Endothelial cell of umbilical vein (primary cell): ENCODE results near the gene RGS1. TPM values are rescaled to one million over a fixed set of nuclear protein-coding genes. Genes with fewer than 3 reads are reported as not detected.

Experiments
- BruUV-seq: library from RNA; stranded (reverse); fragments of 400-500 nt; replicated peaks from 2 replicates; lab custom pipeline; 2021; lab: Mats Ljungman, UMichigan
- CTCF ChIA-PET: fragments of 300-600, 350-600 bp; sonication (Branson Sonifier 250); formaldehyde crosslinking; loops from one replicate; lab custom pipeline; 2021; ENCODE audit warnings: antibody characterized with exemption, inconsistent platforms; lab: Charles Lee
- POLR2A ChIA-PET: fragments of 300-600, 350-600 bp; sonication (Branson Sonifier 250); formaldehyde crosslinking; loops from one replicate; lab custom pipeline; 2021; ENCODE audit warnings: antibody characterized with exemption, inconsistent platforms; lab: Charles Lee
- DNase-seq: peaks from one replicate; pipeline ENCODE4 v3.0.0-alpha.2; 2011; ENCODE audit warnings: low read depth, low spot score
- FAIRE-seq: peaks from 2 replicates; lab custom pipeline; 2011; peaks lifted over from hg19 to GRCh38; lab: Jason Lieb, UNC
- H2AFZ ChIP-seq: 2 replicates; pipeline ENCODE4 v1.6.0; 2012; ENCODE audit warnings: low read depth, low read length, control low read depth, inconsistent platforms
- H3K27ac ChIP-seq: 2 replicates; pipeline ENCODE4 v1.5.1; 2011; ENCODE audit warnings: low read depth, mild to moderate bottlenecking, control low read depth, low read length, moderate library complexity; ENCODE audit not compliant: insufficient read depth
- H3K27me3 ChIP-seq, 2 experiments: 2 replicates each; pipeline versions ENCODE4 v1.6.0 to v1.6.1; 2011; ENCODE audit warnings: low read length in 2 of 2, mixed read lengths in 1 of 2; ENCODE audit not compliant: control insufficient read depth in 2 of 2, insufficient read depth in 2 of 2
- H3K36me3 ChIP-seq, 2 experiments: 2 replicates in 1 of 2; 3 replicates in 1 of 2; pipeline ENCODE4 v1.5.1; 2011; ENCODE audit warnings: low read length in 2 of 2, mild to moderate bottlenecking in 1 of 2, moderate library complexity in 1 of 2; ENCODE audit not compliant: control insufficient read depth in 2 of 2, insufficient read depth in 2 of 2; ENCODE audit errors: extremely low read depth in 1 of 2
- H3K4me1 ChIP-seq: 3 replicates; pipeline ENCODE4 v1.5.1; 2011; ENCODE audit warnings: mild to moderate bottlenecking, low read length; ENCODE audit not compliant: control insufficient read depth, insufficient read depth; ENCODE audit errors: extremely low read depth
- H3K4me2 ChIP-seq: 2 replicates; pipeline ENCODE4 v1.6.1; 2011; ENCODE audit warnings: low read length, control low read depth, mixed read lengths; ENCODE audit not compliant: insufficient read depth
- H3K4me3 ChIP-seq, 3 experiments: fragments of 200-600 bp in 1 of 3; sonication (generic), shearing (Covaris generic) in 1 of 3; replicated peaks in 1 of 3; 2 replicates each; pipeline ENCODE4 v1.5.1; 2011 to 2016; ENCODE audit warnings: control low read depth in 3 of 3, low read length in 3 of 3, mild to moderate bottlenecking in 2 of 3, inconsistent platforms in 1 of 3, low read depth in 1 of 3, moderate library complexity in 1 of 3; ENCODE audit not compliant: insufficient read depth in 1 of 3
- H3K79me2 ChIP-seq: 2 replicates; pipeline ENCODE4 v1.6.0; 2012; ENCODE audit warnings: low read length, inconsistent platforms; ENCODE audit not compliant: control insufficient read depth, insufficient read depth
- H3K9ac ChIP-seq: replicated peaks from 2 replicates; pipeline ENCODE3; 2011; ENCODE audit warnings: low read length, control low read depth; ENCODE audit not compliant: insufficient read depth; ENCODE audit errors: extremely low read depth
- H3K9me1 ChIP-seq: replicated peaks from 3 replicates; pipeline ENCODE4 v1.6.0; 2011; ENCODE audit warnings: mild to moderate bottlenecking, low read length; ENCODE audit not compliant: control insufficient read depth, insufficient read depth; ENCODE audit errors: extremely low read depth
- H3K9me3 ChIP-seq: replicated peaks from 2 replicates; pipeline ENCODE4 v1.5.1; 2012; ENCODE audit warnings: low read length, inconsistent platforms; ENCODE audit not compliant: control insufficient read depth, insufficient read depth
- H4K20me1 ChIP-seq: replicated peaks from 2 replicates; pipeline ENCODE3; 2011; ENCODE audit warnings: mild to moderate bottlenecking, low read length; ENCODE audit not compliant: control insufficient read depth, insufficient read depth; ENCODE audit errors: extremely low read depth
- CTCF ChIP-seq, 2 donors: IDR thresholded peaks; 1 replicate in 1 of 2; 2 replicates in 1 of 2; pipeline ENCODE4 v1.5.1; 2011; ENCODE audit warnings: low read length in 2 of 2, mild to moderate bottlenecking in 2 of 2, moderate library complexity in 2 of 2, control low read depth in 1 of 2, inconsistent platforms in 1 of 2, low read depth in 1 of 2; ENCODE audit not compliant: insufficient read depth in 1 of 2; ENCODE audit errors: extremely low read depth in 1 of 2
- EZH2 ChIP-seq: IDR thresholded peaks from 2 replicates; pipeline ENCODE4 v1.6.1; 2012; ENCODE audit warnings: borderline replicate concordance, low read depth, mild to moderate bottlenecking, moderate library complexity, low read length, inconsistent platforms; ENCODE audit not compliant: severe bottlenecking
- FOS ChIP-seq: IDR thresholded peaks from 2 replicates; pipeline ENCODE4 v1.6.1; 2011; ENCODE audit warnings: mild to moderate bottlenecking, low read length, moderate library complexity, borderline replicate concordance; ENCODE audit not compliant: insufficient read depth
- GATA2 ChIP-seq: IDR thresholded peaks from 2 replicates; pipeline ENCODE4 v1.7.0; 2011; ENCODE audit warnings: low read depth, mild to moderate bottlenecking, moderate library complexity, mixed read lengths, low read length; ENCODE audit not compliant: insufficient read length, insufficient read depth
- JUN ChIP-seq: IDR thresholded peaks from 2 replicates; pipeline ENCODE4 v1.6.1; 2011; ENCODE audit warnings: borderline replicate concordance, low read depth; ENCODE audit not compliant: insufficient read length, insufficient read depth
- MAX ChIP-seq: IDR thresholded peaks from 2 replicates; pipeline ENCODE4 v1.6.1; 2011; ENCODE audit not compliant: insufficient read depth, insufficient read length
- MYC ChIP-seq: IDR thresholded peaks from one replicate; pipeline ENCODE4 v1.6.1; 2011; ENCODE audit warnings: mild to moderate bottlenecking, low read depth, low read length
- POLR2A ChIP-seq: IDR thresholded peaks from 2 replicates; pipeline ENCODE4 v1.6.1; 2012; ENCODE audit warnings: low read depth, mild to moderate bottlenecking, control low read depth, low read length
- POLR2AphosphoS5 ChIP-seq: IDR thresholded peaks from 2 replicates; pipeline ENCODE4 v1.6.1; 2012; ENCODE audit warnings: low read depth, mild to moderate bottlenecking, control low read depth, low read length, moderate library complexity; ENCODE audit not compliant: insufficient read depth
- dilution Hi-C: fragments of 300-500 bp; cut with MboI; formaldehyde crosslinking; loops from one replicate; pipeline ENCODE4 v1.15.0; 2019; ENCODE audit warnings: low sequenced_read_pairs; ENCODE audit not compliant: extremely low pct_ligation_motif_present
- intact Hi-C: fragments of 100-400 bp; cut with micrococcal nuclease; formaldehyde crosslinking; loops from one replicate; pipeline ENCODE4 v1.10.0; 2022
- polyA plus RNA-seq, 4 experiments: library from polyadenylated mRNA; depleted of rRNA in 3 of 4; stranded (reverse) in 3 of 4; unstranded in 1 of 4; fragments of >200 nt; gene quantifications; 2 replicates each; pipeline versions ENCODE4 v1.2.1 to v1.2.3, GENCODE V29; 2011 to 2012; ENCODE audit warnings: missing spikeins in 1 of 4
- total RNA-seq: library from RNA; stranded (reverse); gene quantifications from 2 replicates; pipeline ENCODE4 v1.2.3, GENCODE V29; 2021

The RGS1 gene
- total and polyA plus RNA-seq, 2 donors (not counting 3 experiments of a cell fraction or from before 2014, with no cell fraction given): not detected

- H3K36me3 ChIP-seq: no peaks in the 10 kb centered on the region
- H3K27me3 ChIP-seq: no peaks in the 10 kb centered on the region
- CTCF ChIA-PET: interaction anchor here (1.1 to 1.6 kb wide), 4 partner anchors 16 to 151 kb away, joined by 3 to 4 read pairs (median 3); no protein-coding TSS in a partner anchor
- H3K4me3 ChIP-seq: no peak overlapping the region
- no peak overlapping the region for H3K4me2 ChIP-seq
- H4K20me1 ChIP-seq: no peaks in the 10 kb centered on the region
- H3K79me2 ChIP-seq: no peaks in the 10 kb centered on the region
- no peak for DNase-seq
- BruUV-seq: no TSS peak
- intact Hi-C loops (no loop called here), dilution Hi-C loops (no loop called here)
- no peaks in the 10 kb centered on the region for H3K4me1 ChIP-seq
- POLR2A ChIA-PET: no interaction called here
- H3K9me1 ChIP-seq: no peaks in the 10 kb centered on the region
- TF ChIP-seq POLR2A: no peak
- no peak for TF ChIP-seq MYC
- TF ChIP-seq FOS: no peak
- TF ChIP-seq GATA2: no peak
- TF ChIP-seq JUN: no peak
- TF ChIP-seq CTCF (IDR thresholded peaks at IDR 0.05; ENCODE audit: extremely low read depth in 1 of 2, insufficient read depth in 1 of 2, low read depth in 1 of 2, low read length in 2 of 2): no peak
- no peak for TF ChIP-seq MAX
- TF ChIP-seq EZH2: no peak
- no peak for TF ChIP-seq POLR2AphosphoS5
- H2AFZ ChIP-seq: no peak overlapping the region
- no peak for FAIRE-seq
- no peak overlapping the region for H3K9ac ChIP-seq
- H3K27ac ChIP-seq: no peak overlapping the region
- H3K9me3 ChIP-seq: no peaks in the 10 kb centered on the region
Measured at GRCh38 chr1:192628396-192629057, 53.0 kb downstream of the RGS1 start.
